ENCODE data around the gene CEP104.

The CEP104 gene

DNA sequence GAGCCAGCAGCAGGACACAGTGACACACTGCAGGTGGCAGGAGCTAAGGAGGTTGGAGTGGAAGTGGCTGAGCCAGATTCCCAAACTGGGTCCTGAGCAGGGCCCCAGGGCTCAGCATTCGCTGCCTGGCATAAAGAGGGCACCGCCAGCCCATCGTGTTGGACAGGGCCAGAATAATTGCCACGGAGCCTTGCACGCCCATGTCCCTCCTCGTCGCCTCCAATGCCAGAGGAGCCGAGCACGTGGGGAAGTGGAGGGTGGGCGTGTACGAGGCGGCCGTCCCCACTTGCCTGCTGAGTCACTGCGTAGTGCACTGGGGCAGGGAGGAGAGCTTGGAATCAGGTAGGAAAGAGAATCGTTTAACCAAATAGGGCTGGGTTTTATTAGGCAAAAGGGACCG is 34.6 kb downstream of the CEP104 start:
- H3K27me3 ChIP-seq, result no peaks in the 10 kb centered on the region
- H3K9me3 ChIP-seq, result no peaks in the 10 kb centered on the region
- H3K4me3 ChIP-seq (ENCODE audit: low read depth, low read length), result no peak overlapping the region
- H3K4me1 ChIP-seq, result peaks cover 10% of the 10 kb centered on the region
- TF ChIP-seq CTCF (IDR thresholded peaks at IDR 0.05; ENCODE audit: low read depth, low read length), result no peak
- no peak for DNase-seq
- no peaks in the 10 kb centered on the region for H3K36me3 ChIP-seq

DNA sequence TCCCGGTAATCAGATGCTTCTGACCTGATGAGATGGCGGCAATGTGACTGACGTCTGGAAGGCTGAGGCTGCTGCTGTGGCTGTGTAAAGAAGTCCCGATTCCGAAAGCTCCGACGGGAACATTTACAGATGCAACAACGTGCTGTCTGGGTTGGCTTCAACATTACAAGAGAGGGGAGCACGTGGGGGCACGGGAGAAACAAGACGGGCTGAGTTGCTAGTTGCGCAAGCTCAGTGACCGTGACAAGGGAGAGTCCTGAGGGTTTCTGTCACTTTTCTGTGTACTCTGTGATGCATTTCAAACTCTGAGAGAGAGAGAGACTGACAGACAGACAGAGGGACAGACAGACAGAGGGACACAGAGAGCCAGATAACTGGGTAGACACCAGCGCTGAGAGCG is 35.1 kb downstream of the CEP104 start:
- no peak for DNase-seq
- no peaks in the 10 kb centered on the region for H3K9me3 ChIP-seq
- H3K4me1 ChIP-seq, result peaks cover 10% of the 10 kb centered on the region
- H3K36me3 ChIP-seq, result no peaks in the 10 kb centered on the region
- no peak for TF ChIP-seq CTCF (IDR thresholded peaks at IDR 0.05; ENCODE audit: low read depth, low read length)
- H3K4me3 ChIP-seq (ENCODE audit: low read depth, low read length), result no peak overlapping the region
- H3K27me3 ChIP-seq, result no peaks in the 10 kb centered on the region

DNA sequence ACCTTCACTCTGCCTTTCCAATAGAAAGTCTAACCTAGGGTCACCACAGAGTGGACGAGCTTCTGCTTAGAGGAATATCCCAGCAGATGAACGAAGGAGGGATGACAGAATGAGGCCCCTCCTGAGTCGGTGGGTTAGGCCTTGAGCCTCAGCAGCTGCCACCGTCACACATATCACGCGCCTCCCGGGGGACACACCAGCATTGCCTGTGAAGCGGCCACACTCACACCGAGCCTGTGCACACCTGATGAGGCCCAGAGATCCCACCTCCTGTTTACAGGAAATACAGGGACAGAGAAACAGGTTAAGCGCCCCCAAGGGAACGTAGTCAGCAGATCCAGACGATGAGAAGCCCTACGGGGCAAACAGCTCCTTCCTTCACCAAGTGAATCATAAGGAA is 35.6 kb downstream of the CEP104 start:
- no peak overlapping the region for H3K4me3 ChIP-seq (ENCODE audit: low read depth, low read length)
- peaks cover 10% of the 10 kb centered on the region for H3K4me1 ChIP-seq
- H3K27me3 ChIP-seq, result no peaks in the 10 kb centered on the region
- peak; percentile 20 for DNase-seq
- TF ChIP-seq CTCF (IDR thresholded peaks at IDR 0.05; ENCODE audit: low read depth, low read length), result peak; percentile 15; the same call in 1 of the 2 replicates
- H3K9me3 ChIP-seq, result no peaks in the 10 kb centered on the region
- H3K36me3 ChIP-seq, result no peaks in the 10 kb centered on the region

DNA sequence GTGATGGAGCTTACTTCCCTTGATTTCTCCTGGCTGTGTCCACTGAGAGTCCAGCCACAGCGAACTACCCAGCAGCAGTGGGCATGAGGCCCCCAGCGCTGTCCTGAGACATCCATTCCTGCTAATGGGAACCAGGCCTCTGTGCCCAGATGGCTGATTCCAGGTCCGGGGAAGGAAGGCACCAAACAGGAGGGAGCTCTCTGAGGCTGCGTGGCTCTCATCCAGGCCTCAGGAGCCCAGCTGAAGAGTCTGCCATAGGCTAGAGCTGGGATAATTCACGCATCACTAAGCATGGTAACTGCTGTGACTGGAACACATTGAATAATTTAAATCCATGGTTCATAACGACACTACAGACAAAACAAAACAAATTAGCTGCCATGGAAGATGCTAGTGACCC is 36.0 kb downstream of the CEP104 start:
- peaks cover 10% of the 10 kb centered on the region for H3K4me1 ChIP-seq
- H3K4me3 ChIP-seq (ENCODE audit: low read depth, low read length), result no peak overlapping the region
- no peaks in the 10 kb centered on the region for H3K9me3 ChIP-seq
- peak; percentile 79 for DNase-seq
- H3K36me3 ChIP-seq, result no peaks in the 10 kb centered on the region
- TF ChIP-seq CTCF (IDR thresholded peaks at IDR 0.05; ENCODE audit: low read depth, low read length), result no peak
- H3K27me3 ChIP-seq, result no peaks in the 10 kb centered on the region

DNA sequence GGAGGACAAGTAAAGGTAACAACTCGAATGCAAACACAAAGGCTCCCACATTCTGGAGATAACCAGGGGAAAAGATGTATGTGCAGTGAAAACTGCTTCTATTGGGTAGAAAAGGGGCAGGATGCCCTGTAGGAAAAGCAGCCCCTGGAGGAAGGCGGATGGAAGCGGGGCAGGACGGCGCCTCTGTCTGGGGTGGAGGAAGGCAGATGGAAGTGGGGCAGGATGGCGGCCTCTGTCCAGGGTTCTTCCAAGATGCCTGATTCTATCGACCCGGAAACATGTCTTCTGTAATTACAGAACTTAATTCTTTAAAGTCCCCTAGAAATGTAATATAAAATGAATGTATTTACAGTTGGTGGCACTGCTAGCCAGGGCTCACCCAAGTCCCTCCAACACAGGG is 36.7 kb downstream of the CEP104 start:
- TF ChIP-seq CTCF (IDR thresholded peaks at IDR 0.05; ENCODE audit: low read depth, low read length), result no peak

DNA sequence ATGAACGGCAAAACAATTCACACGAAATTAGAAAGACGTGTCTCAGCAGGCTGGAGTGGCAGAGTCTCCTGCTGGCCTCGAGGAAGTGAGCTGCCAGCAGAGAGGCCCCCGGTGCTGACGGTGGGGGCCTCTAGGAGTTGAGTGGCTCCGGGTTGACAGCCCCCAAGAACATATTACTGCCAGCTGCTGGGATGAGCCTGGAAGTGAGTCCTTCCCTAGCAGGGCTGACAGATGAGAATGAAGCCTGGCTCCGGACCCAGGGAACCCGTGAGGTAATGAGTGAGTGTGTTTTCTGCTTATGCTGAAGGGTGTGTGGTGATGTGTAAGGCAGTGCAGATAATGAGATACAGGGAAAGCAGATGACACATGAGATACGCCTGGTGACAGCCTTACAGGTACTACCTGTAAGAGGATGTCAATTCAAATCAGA is 37.2 kb downstream of the CEP104 start:
- Histone ChIP-seq H3K9me3 (no peaks in the 10 kb centered on the region), H3K4me3 (ENCODE audit: low read depth, low read length) (no peak overlapping the region), H3K4me1 (peaks cover 10% of the 10 kb centered on the region), H3K27me3 (no peaks in the 10 kb centered on the region), H3K36me3 (no peaks in the 10 kb centered on the region)
- TF ChIP-seq CTCF (IDR thresholded peaks at IDR 0.05; ENCODE audit: low read depth, low read length), result no peak
- no peak for DNase-seq

More for the DNA sequence above, 36.7 kb downstream of the CEP104 start:
- no peaks in the 10 kb centered on the region for H3K9me3 ChIP-seq
- H3K4me3 ChIP-seq (ENCODE audit: low read depth, low read length), result no peak overlapping the region
- DNase-seq, result no peak
- H3K27me3 ChIP-seq, result no peaks in the 10 kb centered on the region
- peaks cover 10% of the 10 kb centered on the region for H3K4me1 ChIP-seq
- no peaks in the 10 kb centered on the region for H3K36me3 ChIP-seq
